Smooth muscle cell (in vitro differentiated cells): ENCODE measurements around the gene HABP4. TPM values are rescaled to one million over a fixed set of nuclear protein-coding genes. Genes with fewer than 3 reads are reported as not detected.

Experiments
- DNase-seq: peaks from one replicate; lab custom pipeline; 2025; ENCODE audit not compliant: unreplicated experiment; lab: John Stamatoyannopoulos, UW
- H2AFZ ChIP-seq: fragments of 200-600 bp; sonication (generic); 2 replicates; pipeline ENCODE4 v1.6.0; 2016; ENCODE audit warnings: antibody characterized with exemption, low read depth, mild to moderate bottlenecking
- H3F3A ChIP-seq: fragments of 200-600 bp; sonication (generic); 2 replicates; pipeline ENCODE4 v1.6.0; 2017; ENCODE audit warnings: antibody characterized with exemption, low read depth
- H3K27ac ChIP-seq: fragments of 200-600 bp; sonication (generic); 2 replicates; pipeline ENCODE4 v1.5.1; 2016; ENCODE audit warnings: low read depth, mild to moderate bottlenecking
- H3K27me3 ChIP-seq: fragments of 200-600 bp; sonication (generic); 2 replicates; pipeline ENCODE4 v1.6.1; 2016; ENCODE audit warnings: low read depth, mild to moderate bottlenecking
- H3K36me3 ChIP-seq: fragments of 200-600 bp; sonication (generic); 2 replicates; pipeline ENCODE4 v1.5.1; 2016; ENCODE audit warnings: low read depth
- H3K4me1 ChIP-seq: fragments of 200-600 bp; sonication (generic); 2 replicates; pipeline ENCODE4 v1.5.1; 2016; ENCODE audit warnings: low read depth
- H3K4me2 ChIP-seq: fragments of 200-600 bp; sonication (generic); 2 replicates; pipeline ENCODE4 v1.6.0; 2016; ENCODE audit warnings: mild to moderate bottlenecking
- H3K4me3 ChIP-seq: fragments of 200-600 bp; sonication (generic); 2 replicates; pipeline ENCODE4 v1.5.1; 2016; ENCODE audit warnings: mild to moderate bottlenecking
- H3K79me2 ChIP-seq: fragments of 200-600 bp; sonication (generic); 2 replicates; pipeline ENCODE4 v1.6.0; 2016; ENCODE audit warnings: low read depth, mild to moderate bottlenecking
- H3K9ac ChIP-seq: fragments of 200-600 bp; sonication (generic); 2 replicates; pipeline ENCODE4 v1.6.0; 2016; ENCODE audit warnings: low read depth
- H3K9me3 ChIP-seq: fragments of 200-600 bp; sonication (generic); replicated peaks from 2 replicates; pipeline ENCODE4 v1.5.1; 2016; ENCODE audit warnings: low read depth
- H4K20me1 ChIP-seq: fragments of 200-600 bp; sonication (generic); 2 replicates; pipeline ENCODE4 v1.6.0; 2016; ENCODE audit warnings: low read depth
- WGBS: methylation state at CpG from one replicate; pipeline ENCODE4 v1.1.7; 2016; ENCODE audit warnings: low lambda C conversion rate; 5-methylcytosine and 5-hydroxymethylcytosine counted together
- polyA plus RNA-seq: library from polyadenylated mRNA; unstranded; fragments of >200 nt; fragmentation: Nextera tagmentation; extraction: Ambion mirVana; gene quantifications from 2 replicates; pipeline ENCODE4 v1.2.1, GENCODE V29; 2016
- total RNA-seq: library from RNA; depleted of rRNA; stranded (reverse); fragments of >200 nt; gene quantifications from 2 replicates; pipeline ENCODE4 v1.2.3, GENCODE V29; 2014
- TF ChIP-seq, protein P1 (sequence below): fragments of 200-600 bp; sonication (generic); IDR thresholded peaks from 2 replicates; pipeline ENCODE4 v1.5.1; 2017; ENCODE audit warnings: borderline replicate concordance, mild to moderate bottlenecking, antibody characterized with exemption; ENCODE audit not compliant: insufficient read depth, poor library complexity, severe bottlenecking

HABP4 gene
- total and polyA plus RNA-seq, 2 experiments from 2014 or later = 13.5 to 26.8 TPM

DNA sequence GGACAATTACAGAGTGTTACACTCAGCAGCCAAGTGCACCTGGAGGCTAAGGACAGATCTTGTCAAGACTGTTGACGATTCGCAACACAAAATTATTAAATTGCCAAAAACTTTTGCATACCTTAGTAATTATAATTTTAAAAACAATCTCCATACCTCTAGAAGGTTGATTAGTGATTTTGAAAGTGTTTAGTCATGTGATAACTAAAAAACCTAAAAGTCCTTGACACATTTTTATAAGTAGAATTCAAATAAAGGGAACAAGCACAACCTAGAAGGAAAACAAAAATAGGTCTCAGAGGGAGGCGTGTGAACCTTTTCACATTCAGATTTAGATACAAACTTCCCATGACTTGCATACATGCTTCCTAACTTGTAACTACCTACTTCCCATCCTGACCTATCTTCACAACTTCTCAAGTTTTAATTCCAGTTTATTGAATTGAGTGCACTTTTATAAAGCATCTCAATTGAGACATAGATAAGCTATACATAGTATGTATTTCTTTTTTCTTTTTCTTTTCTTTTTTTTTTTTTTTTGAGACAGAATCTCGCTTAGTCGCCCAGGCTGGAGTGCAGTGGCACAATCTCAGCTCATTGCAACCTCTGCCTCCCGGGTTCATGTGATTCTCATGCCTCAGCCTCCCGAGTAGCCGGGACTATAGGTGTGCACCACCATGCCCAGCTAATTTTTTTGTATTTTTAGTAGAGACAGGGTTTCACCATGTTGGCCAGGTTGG is 37.6 kb upstream of the HABP4 start:
- TF ChIP-seq, protein P1, sequence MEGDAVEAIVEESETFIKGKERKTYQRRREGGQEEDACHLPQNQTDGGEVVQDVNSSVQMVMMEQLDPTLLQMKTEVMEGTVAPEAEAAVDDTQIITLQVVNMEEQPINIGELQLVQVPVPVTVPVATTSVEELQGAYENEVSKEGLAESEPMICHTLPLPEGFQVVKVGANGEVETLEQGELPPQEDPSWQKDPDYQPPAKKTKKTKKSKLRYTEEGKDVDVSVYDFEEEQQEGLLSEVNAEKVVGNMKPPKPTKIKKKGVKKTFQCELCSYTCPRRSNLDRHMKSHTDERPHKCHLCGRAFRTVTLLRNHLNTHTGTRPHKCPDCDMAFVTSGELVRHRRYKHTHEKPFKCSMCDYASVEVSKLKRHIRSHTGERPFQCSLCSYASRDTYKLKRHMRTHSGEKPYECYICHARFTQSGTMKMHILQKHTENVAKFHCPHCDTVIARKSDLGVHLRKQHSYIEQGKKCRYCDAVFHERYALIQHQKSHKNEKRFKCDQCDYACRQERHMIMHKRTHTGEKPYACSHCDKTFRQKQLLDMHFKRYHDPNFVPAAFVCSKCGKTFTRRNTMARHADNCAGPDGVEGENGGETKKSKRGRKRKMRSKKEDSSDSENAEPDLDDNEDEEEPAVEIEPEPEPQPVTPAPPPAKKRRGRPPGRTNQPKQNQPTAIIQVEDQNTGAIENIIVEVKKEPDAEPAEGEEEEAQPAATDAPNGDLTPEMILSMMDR = no peak
- no peak for DNase-seq

DNA sequence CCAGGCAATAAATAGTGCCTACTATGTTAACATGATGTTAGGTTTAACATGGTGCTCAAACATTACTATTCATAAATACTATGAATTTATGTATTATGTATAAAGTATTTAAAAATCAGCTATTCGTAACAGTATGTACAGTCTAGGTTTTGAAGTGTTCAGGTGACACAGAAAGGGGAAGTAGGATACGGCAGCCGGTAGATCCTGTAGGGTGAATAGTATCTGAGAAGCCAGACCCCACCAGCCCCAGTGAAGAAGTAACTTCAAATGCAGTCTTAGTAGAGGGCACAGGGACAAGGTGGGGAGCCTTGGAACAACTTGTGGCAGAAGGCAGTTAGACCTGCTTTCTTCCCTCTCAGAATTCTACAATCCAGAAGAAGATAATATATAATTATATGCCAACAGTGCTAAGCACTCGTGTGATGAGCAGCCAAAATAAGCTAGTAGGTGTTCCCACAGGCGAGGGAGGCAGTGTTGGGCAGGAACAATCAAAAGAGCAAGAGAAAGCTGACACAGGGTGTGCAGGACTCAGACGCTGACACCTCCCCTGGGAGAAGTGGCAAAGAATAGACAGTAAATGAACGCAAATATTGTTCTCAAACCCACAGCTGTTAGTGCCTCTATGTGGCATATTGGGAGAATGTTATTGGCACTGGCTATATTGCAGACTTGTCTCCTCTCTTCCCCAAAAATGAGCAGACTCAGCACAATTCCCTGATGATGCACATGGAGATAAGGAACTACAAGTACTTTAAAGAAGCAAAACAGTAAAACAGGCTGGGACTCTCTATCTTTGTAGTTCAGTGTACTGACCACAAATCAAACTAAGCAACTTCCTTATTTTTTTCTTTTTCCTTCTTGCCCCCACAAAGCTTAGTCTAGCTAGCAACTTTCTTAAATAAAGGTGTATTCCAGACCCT is 36.4 kb upstream of the HABP4 start:
- Histone ChIP-seq H3K9ac (no peak overlapping the region), H3K4me1 (peaks cover 6% of the 10 kb centered on the region), H3K36me3 (no peaks in the 10 kb centered on the region), H3K27ac (no peak overlapping the region), H3K4me3 (no peak overlapping the region), H3K9me3 (no peaks in the 10 kb centered on the region), H3K79me2 (peaks cover 44% of the 10 kb centered on the region), H4K20me1 (no peaks in the 10 kb centered on the region), H3K27me3 (no peaks in the 10 kb centered on the region), H2AFZ (no peak overlapping the region), H3F3A (no peaks in the 10 kb centered on the region), H3K4me2 (no peak overlapping the region)
- no peak for DNase-seq
- WGBS = 88% methylated on average over 7 of the region's 7 CpGs
- TF ChIP-seq, protein P1 = no peak

More for the DNA sequence above, 37.6 kb upstream of the HABP4 start:
- peaks cover 6% of the 10 kb centered on the region for H3K4me1 ChIP-seq
- no peaks in the 10 kb centered on the region for H3K27me3 ChIP-seq
- no peaks in the 10 kb centered on the region for H4K20me1 ChIP-seq
- peaks cover 48% of the 10 kb centered on the region for H3K79me2 ChIP-seq
- H3K36me3 ChIP-seq = no peaks in the 10 kb centered on the region
- H3K9ac ChIP-seq = no peak overlapping the region
- no peak overlapping the region for H2AFZ ChIP-seq
- H3K27ac ChIP-seq = no peak overlapping the region
- H3F3A ChIP-seq = no peaks in the 10 kb centered on the region
- no peak overlapping the region for H3K4me3 ChIP-seq
- H3K9me3 ChIP-seq = no peaks in the 10 kb centered on the region
- WGBS = 93% methylated on average over 8 of the region's 8 CpGs
- H3K4me2 ChIP-seq = no peak overlapping the region

DNA sequence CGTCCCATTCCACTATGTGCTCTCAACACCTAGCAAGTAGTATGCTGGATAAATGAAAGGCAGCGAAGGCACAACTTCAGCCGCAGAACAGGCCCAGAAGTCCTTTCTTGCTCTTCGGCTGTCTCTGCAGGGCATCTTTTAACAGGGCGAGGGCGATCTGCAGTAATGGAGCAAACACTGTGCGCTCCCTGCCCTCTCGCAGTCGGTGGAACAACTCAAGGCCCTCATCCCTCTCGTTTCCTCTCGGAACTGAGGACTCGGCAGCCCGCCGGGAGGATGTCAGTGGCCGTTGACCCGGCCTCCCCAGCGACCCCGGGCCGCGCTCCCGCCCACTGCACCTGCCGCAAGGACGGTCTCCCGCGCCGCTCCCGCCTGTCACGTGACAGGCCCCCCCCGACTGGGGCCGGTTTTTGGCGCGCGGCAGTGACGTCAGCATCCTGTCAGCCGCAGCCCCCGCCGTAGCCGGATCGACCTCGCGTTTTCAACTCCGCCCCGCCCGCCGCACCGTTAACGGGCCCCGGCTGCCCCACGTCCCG is 32.9 kb upstream of the HABP4 start:
- 0% methylated on average over 19 of the region's 50 CpGs for WGBS
- DNase-seq = peak; percentile 68
- H3K79me2 ChIP-seq = peaks cover 30% of the 10 kb centered on the region

More for the DNA sequence above, 32.9 kb upstream of the HABP4 start:
- H3K4me3 ChIP-seq = peak overlapping the region; percentile 85
- H3K27me3 ChIP-seq = no peaks in the 10 kb centered on the region
- peaks cover 26% of the 10 kb centered on the region for H3K4me1 ChIP-seq
- H3K36me3 ChIP-seq = no peaks in the 10 kb centered on the region
- peak overlapping the region; percentile 88 for H2AFZ ChIP-seq
- H3F3A ChIP-seq = peaks cover 14% of the 10 kb centered on the region
- peak overlapping the region; percentile 42 for H3K9ac ChIP-seq
- peak overlapping the region; percentile 100 for H3K4me2 ChIP-seq
- no peaks in the 10 kb centered on the region for H3K9me3 ChIP-seq
- TF ChIP-seq, protein P1 = no peak
- H4K20me1 ChIP-seq = no peaks in the 10 kb centered on the region
- peak overlapping the region; percentile 69 for H3K27ac ChIP-seq
